SH-SY5Y (cell line): ENCODE data around the gene TXLNB.

Source experiments
- GATA2 ChIP-seq: IDR thresholded peaks from 2 replicates; pipeline ENCODE4 v1.6.1; 2011; ENCODE audit warnings: mild to moderate bottlenecking, low read depth, low read length
- GATA3 ChIP-seq: IDR thresholded peaks from 2 replicates; pipeline ENCODE4 v1.6.1; 2011; ENCODE audit warnings: low read depth, mild to moderate bottlenecking, low read length, moderate library complexity

The TXLNB gene

DNA sequence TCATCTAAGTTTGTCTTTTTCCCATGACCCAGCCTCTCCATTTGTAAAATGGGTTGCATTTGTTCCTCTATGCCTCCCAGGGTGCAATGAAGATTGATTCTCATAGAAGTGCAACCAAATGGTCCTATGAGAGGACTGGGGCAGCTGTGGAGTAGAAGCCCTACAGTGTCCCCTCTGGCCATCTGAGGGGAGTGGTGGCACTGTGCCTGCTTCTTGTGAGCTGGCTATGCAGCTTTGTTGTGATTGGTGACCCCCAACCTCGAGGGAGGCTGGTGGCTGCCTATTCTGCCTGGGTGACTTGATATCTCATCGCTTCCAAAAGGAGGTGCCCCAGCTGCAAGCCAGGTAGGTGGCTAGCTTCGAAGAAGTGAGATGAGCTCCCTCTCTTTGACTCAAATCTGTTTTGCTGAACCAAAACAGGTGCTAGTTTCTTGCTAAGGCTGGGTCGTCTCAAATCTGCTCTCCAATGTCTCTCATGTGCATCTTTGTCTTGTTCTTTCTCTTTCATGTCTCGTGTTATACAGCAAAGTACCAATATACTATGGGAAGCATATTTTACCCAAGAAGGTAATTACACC is 33.9 kb downstream of the TXLNB start:
- TF ChIP-seq GATA3 (no peak), GATA2 (no peak)

DNA sequence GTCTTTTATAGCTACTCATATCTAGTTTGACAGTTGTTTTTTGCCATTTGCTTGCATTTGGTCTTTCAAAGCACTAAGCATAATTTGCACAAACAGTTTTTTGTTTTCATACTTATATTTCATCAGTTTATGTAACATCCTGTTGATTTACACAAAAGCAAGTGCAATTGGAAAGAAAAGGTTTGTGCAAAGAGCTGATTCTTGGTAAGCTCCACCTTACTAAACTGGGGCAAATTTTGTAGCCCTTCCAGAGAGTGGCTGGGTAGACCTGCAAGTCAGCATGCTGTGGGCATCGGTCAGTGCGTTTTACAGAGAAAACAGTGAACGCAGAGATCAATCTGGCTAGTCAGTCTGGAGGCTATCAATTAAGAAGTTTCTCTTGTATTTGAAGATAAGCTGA is 34.5 kb downstream of the TXLNB start:
- TF ChIP-seq GATA3 (no peak), GATA2 (no peak)

DNA sequence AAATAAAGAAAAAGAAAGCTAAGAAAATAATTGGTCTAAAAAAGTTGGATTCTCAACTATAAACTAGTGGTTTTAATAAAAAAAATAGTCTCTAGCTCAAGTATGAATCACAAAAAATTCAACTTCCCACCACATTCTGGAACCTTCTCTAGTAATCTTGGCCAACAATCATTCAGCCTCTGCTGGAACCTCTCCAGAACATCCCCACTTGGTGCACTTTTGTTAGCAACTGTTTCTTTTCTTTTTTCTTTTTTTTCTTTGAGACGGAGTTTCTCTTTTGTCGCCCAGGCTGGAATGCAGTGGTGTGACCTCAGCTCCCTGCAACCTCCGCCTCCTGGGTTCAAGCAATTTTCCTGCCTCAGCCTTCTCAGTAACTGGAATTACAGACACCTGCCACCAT is 35.7 kb downstream of the TXLNB start:
- TF ChIP-seq GATA3 (no peak), GATA2 (no peak)

DNA sequence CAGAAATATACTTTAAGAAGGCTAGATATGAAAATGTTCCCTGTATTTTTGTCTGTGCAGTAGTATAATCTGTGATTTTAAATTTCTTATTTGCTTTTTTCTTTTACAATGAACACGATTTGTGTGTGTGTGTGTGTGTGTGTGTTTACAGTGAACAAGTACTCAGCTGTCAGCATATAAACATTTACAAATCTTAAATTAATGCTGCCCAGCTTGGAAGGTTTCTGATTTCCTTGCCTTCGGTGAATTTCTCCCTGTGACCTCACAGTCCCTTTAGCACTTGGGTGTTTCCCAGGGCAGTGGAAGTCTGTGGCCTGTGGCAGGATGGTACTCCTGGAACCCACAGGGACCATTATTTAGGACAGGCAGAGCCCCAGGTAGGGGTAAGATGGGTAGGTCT is 37.6 kb downstream of the TXLNB start:
- TF ChIP-seq GATA3 (no peak), GATA2 (no peak)

DNA sequence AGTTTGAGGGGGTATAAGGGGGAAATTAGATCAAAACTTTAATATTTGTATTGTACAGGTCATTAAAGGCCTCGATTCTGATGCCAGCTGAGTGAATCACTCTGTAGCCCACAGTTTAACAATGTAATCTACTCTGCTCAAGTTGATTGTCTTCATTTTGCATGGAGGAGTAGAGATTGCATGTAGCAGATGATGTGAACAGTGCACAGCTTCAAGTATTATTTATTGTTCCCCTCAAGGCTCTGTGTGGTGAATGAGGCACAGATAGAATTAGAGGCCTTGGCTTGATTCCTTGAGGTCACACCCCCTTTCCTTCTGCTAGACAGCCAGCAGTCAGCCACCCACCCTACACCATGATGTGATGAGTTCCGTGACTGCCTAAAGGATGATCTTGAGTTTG is 38.1 kb downstream of the TXLNB start:
- TF ChIP-seq GATA3 (no peak), GATA2 (no peak)

DNA sequence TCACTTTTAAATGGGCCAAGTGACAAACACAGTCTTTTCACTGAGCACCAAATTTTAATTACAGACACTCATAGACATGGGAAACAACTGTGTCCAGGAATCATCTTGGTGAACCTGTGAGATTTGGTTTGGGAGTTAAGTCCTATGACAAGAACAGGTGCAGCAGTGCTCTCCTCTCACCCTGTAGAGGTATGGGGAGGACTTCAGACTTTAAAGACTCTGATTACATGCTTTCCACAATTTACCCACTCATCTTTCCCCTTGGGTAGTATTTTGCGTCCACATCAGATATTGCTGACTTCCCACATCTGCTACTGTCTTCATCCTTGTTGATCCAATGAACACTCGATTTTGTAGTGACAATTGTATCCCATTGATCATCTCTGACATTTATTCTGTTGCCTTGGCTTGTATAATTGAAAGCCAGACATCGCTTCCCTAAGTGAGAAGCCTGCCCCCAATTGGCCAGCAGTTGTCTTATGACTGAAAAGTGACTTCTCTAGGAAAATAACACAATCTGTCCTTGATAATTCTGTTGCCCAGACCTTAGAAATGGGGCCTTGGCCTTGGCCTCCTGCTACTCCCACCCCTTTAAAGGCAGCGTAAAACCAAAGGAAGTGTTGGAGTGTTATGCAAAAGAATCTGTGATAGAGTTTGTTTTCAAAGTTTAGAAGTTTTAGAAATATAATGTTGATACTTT is 40.0 kb downstream of the TXLNB start:
- TF ChIP-seq GATA3 (no peak), GATA2 (no peak)

DNA sequence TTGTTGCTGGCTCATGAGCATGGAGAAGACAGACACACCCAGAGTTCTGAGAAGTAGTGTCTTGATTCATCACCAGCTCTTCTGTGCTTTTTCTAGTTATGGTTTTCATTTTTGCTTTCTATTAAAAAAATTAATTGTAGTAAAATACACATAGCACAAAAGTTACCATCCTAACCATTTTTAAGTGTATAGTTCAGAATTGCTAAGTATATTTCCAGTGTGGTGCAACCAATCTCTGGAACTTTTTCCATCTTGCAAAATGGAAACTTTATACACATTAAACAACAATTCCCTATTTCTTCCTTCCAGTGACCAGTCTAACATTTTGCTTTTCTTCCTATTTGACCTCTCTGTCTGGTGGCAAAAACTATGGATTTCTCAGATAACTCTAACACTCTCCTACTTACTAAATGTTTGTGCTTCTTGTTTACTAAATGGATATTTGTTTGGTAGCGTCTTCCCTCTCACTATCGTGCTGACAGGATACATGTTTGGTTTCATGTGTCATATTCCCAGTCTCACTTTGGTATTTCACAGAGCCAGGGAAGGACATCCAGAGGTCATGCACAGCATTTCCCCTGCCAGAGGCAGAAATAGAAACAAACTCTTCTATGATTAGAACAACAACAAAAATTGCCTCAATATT is 40.6 kb downstream of the TXLNB start:
- TF ChIP-seq GATA2: no peak
- TF ChIP-seq GATA3: no peak

DNA sequence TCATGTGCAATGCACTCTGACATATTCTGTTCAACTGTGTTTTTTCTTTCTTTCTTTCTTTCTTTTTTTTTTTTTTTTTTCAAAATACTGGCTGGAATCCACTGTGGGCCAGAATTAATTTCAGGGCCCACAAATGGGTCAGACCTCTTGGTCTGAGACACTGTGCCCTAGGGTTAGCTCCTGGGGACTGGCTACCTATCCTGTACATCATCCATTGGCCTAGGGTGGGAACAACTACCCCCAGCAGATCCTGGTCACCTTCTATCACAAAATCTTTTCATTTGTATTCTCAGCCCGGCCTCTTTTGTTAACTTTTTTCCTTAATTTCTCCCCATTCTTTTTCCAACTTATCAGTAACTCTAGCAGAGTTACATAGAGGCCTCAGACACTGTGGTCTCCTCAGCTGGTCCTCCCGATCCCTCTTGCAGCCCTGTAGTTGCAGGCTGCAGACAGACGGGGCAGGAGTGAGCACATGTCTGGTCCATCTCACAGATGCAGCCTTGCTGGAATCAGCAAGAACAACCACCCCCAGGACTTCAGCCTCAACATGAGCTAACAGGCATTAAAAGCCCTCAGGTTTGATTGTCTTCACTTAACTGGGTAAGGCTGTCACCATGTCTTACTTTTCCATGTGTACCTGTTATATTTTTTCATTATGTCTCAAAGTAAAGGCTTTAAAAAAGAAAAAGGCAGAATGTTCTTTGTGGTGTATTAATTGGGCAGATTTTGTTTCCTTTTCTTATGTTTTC is 41.3 kb downstream of the TXLNB start:
- TF ChIP-seq GATA2: no peak
- no peak for TF ChIP-seq GATA3

DNA sequence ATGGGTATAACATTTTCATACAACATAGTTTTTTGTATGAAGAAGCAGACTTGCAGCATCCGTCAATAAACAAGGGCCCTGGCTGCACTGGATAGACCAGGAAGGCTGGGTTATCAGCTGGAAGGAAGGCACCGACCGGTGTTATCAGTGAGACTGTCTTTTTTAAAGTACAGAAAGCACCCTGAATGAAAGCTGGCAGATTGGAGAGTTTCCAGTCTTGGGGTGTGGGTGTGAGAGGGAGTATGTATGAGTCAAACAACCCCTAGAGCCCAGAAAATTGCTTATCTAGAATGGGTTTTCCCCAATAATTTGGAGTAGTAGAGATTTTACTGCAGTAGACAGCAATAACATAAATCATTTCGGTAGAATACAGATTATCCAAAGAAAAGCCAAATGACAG is 42.4 kb downstream of the TXLNB start:
- TF ChIP-seq GATA3: no peak
- no peak for TF ChIP-seq GATA2

DNA sequence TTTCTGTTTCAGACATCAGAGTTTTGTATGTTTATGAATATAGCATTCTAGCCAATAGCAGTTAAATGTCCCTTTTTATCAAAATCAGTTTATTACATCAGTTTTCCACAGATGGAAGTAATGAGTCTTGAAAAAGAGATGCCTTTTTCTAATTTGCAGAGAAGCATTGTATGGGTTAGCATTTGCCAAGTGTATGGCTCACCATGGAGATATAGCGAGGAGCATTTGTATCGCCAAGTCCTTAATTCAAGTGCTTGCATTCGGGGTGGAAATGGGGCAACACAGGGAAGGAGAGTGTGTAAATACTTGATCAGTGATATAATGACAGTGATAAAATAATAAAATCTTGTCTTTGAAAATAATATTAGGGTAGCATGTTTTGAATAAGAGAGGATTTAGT is 42.9 kb downstream of the TXLNB start:
- TF ChIP-seq GATA3: no peak
- TF ChIP-seq GATA2: no peak

DNA sequence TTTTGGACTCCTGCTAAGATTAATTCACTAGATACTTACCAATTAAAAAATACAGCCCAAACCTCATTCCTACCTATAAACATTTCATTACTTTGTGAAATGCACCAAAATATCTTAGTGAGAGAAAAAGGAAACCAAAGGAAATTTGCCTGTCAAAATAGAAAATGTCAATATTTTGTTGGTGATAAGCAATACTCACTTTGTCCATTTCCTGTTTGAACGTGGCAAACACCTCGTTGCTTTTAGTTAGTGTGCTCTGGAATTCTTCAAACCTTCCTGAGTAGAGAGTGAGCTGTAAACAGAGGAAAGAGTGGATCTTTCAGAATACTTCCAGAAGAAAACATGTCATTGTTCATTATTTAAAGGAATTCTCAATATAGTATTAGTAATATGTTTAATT is 44.2 kb downstream of the TXLNB start:
- TF ChIP-seq GATA2 (no peak), GATA3 (no peak)

DNA sequence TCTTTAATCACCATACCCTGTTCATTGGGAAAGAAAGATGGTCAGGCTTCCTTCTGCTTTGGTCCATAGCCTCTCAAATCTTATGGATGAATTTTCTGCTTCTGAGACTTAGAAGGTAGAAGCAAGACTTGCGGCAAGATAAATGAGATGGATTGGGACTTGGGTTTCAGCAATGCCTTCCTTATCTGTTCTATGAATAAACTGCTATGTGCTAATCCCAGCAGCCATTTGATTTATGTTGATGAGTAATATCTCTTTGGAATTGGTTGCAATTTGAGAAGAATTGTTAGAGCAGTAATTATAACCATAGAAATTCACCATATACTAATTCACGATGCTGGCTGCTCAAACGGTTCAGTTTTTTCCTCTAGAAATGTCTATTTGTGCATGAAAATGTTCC is 48.3 kb downstream of the TXLNB start:
- no peak for TF ChIP-seq GATA2
- TF ChIP-seq GATA3: no peak

DNA sequence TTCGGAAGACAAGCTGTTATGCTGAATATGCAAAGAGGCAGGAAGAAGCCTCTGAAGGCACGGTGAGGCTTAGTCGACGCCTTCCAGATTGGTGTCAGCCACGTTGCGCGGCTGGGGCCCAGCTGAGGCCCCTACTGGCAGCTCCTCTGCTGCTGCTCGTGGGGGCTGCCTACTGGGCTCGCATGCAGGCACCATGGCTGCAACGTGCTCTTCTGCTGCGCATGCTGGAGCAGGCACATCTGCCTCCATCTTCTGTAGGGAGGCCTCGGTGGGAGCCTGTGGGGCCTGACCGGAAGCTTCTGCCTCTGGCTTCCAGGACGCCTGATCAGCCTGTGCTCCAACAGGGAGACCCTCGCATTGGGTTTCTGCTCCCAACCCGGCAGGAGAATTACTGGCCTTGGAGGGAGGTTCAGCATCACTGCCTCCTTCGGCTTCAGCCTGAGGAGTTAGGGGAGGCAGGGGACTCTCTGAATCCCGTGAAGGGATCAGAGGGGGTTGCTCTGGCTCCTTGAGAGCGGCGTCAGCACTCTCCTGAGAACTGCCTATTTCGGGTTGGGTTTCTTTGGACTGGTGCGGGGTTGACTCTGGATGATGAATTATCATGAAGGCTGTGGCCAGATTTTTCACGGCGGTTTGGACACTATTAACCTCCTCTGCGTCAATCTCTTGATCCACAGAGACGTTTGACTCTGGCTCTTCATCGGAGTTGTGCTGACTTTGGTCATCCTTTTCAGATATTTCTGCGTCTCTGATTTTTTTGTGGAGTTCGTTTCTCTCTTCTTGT is 49.1 kb downstream of the TXLNB start:
- TF ChIP-seq GATA2 (no peak), GATA3 (no peak)

DNA sequence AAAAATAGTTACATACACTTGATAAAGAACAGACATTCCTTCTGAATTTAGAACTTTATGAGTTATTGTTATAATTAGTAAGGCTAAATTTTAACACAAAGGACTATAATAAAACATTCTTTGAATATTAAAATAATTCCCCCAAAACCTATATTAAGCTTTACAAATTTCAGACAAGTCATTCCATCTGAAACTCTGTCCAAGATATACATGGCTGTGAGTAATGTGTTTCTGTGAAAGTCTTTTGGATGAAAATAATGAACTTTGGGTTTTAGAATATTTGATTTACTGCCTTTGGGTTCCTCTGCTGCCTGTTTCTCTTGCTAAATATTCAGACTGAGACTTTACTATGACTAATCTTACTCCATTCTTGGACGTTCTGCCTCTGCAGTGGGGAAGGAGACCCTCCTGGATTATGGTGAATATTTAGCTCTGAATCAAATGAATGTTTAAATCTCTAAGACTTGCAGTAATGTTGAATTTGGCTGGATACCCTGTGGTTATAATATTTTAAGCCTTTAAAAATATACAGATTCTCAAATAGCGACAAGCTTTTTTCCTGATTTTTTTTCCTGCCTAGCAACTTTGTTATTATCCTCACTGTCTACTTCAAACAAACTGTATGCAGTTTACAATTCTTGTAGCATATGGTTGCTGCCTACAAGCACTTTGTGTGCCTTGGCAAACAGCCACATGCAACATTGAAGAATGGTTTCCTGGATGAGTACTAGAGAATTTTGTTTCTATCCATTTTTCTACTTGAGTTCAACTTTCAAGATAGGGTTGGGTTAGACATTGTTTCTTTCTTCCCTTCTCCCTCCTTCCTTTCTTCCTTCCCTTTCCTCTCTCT is 51.4 kb downstream of the TXLNB start:
- TF ChIP-seq GATA3 (no peak), GATA2 (no peak)
